Right kidney (tissue), 9 donors: ENCODE data around the gene KLHL11.

Source experiments
- DNase-seq: peaks from one replicate; pipeline ENCODE4 v3.0.0-alpha.2; 2016
- long read RNA-seq, 8 donors: transcript quantifications; one replicate each; lab custom pipeline, GENCODE V29; 2026

The KLHL11 gene
- long read RNA-seq, donor 1: 0 reads
- long read RNA-seq, donor 2, partial matches to known transcripts: 0 of 1 reads
- long read RNA-seq, donor 2, other reads (novel, unspliced or antisense): 0 of 1 reads
- long read RNA-seq, donor 3, partial matches to known transcripts: 0 of 2 reads
- long read RNA-seq, donor 3, other reads (novel, unspliced or antisense): 0 of 2 reads
- long read RNA-seq, donor 4, partial matches to known transcripts: 0 of 2 reads
- long read RNA-seq, donor 4, other reads (novel, unspliced or antisense): 0 of 2 reads
- long read RNA-seq, donor 5, partial matches to known transcripts: 25 of 26 reads
- long read RNA-seq, donor 5, other reads (novel, unspliced or antisense): 0 of 26 reads
- long read RNA-seq, donor 6, partial matches to known transcripts: 0 of 2 reads
- long read RNA-seq, donor 6, other reads (novel, unspliced or antisense): 0 of 2 reads
- long read RNA-seq, donor 7: 0 reads
- long read RNA-seq, donor 8, partial matches to known transcripts: 0 of 1 reads
- long read RNA-seq, donor 8, other reads (novel, unspliced or antisense): 0 of 1 reads

GRCh38 chr17:41864836-41865595 lies at the start of gene KLHL11:
TSS of gene KLHL11 (minus strand) at chr17:41865423. CDS start at chr17:41865370, 53 bp downstream.
- DNase-seq: peak; percentile 97

GRCh38 chr17:41915020-41915419 lies 49.8 kb upstream of the KLHL11 start:
- DNase-seq: no peak

GRCh38 chr17:41914358-41914766 lies 49.1 kb upstream of the KLHL11 start:
- no peak for DNase-seq

- no peak for DNase-seq
These were observed 48.6 kb upstream of the KLHL11 start for GRCh38 chr17:41913798-41914197.

GRCh38 chr17:41912925-41913324 lies 47.7 kb upstream of the KLHL11 start:
- no peak for DNase-seq

- DNase-seq: no peak
These were observed 45.6 kb upstream of the KLHL11 start for GRCh38 chr17:41910701-41911391.

GRCh38 chr17:41909088-41909487 lies 43.9 kb upstream of the KLHL11 start:
- no peak for DNase-seq

- no peak for DNase-seq
These were observed 42.7 kb upstream of the KLHL11 start for GRCh38 chr17:41907633-41908539.

GRCh38 chr17:41907185-41907556 lies 41.9 kb upstream of the KLHL11 start:
- DNase-seq: no peak

GRCh38 chr17:41906465-41907184 lies 41.4 kb upstream of the KLHL11 start:
- DNase-seq: no peak

GRCh38 chr17:41905172-41905571 lies 39.9 kb upstream of the KLHL11 start:
- DNase-seq: no peak

GRCh38 chr17:41904242-41904841 lies 39.1 kb upstream of the KLHL11 start:
- DNase-seq: no peak

GRCh38 chr17:41901646-41902045 lies 36.4 kb upstream of the KLHL11 start:
- no peak for DNase-seq

GRCh38 chr17:41896726-41897125 lies 31.5 kb upstream of the KLHL11 start:
- DNase-seq: no peak

- DNase-seq: no peak
These were observed 30.4 kb upstream of the KLHL11 start for GRCh38 chr17:41895617-41896016.

GRCh38 chr17:41894791-41895331 lies 29.6 kb upstream of the KLHL11 start:
- no peak for DNase-seq

- DNase-seq: no peak
These were observed 28.2 kb upstream of the KLHL11 start for GRCh38 chr17:41893384-41893783.

GRCh38 chr17:41892021-41892376 lies 26.8 kb upstream of the KLHL11 start:
- DNase-seq: no peak

- no peak for DNase-seq
These were observed 26.2 kb upstream of the KLHL11 start for GRCh38 chr17:41891135-41892020.
